GM12878 (cell line): ENCODE results near the gene TNRC6C. TPM values are rescaled to one million over a fixed set of nuclear protein-coding genes. Genes with fewer than 3 reads are reported as not detected.

Experiments
- BCL11A ChIP-seq: IDR thresholded peaks from 2 replicates; pipeline ENCODE4 v1.6.1; 2011; ENCODE audit warnings: low read depth, low read length
- BRCA1 ChIP-seq: IDR thresholded peaks from 2 replicates; pipeline ENCODE4 v1.6.1; 2011; ENCODE audit warnings: low read depth, low read length, improper control_type of control experiment
- DPF2 ChIP-seq: fragments of 450-650 bp; IDR thresholded peaks from 2 replicates; pipeline ENCODE4 v1.6.1; 2017; ENCODE audit warnings: mild to moderate bottlenecking
- E4F1 ChIP-seq: fragments of 450-650 bp; IDR thresholded peaks from 2 replicates; pipeline ENCODE4 v1.6.1; 2018; ENCODE audit warnings: borderline replicate concordance, mild to moderate bottlenecking; ENCODE audit not compliant: partially characterized antibody
- ELK1 ChIP-seq: IDR thresholded peaks from 2 replicates; pipeline ENCODE4 v1.6.1; 2012; ENCODE audit warnings: low read depth, low read length, improper control_type of control experiment
- ETV6 ChIP-seq, 2 experiments: fragments of 450-650 bp in 1 of 2; IDR thresholded peaks in 1 of 2; conservative IDR thresholded peaks in 1 of 2; 2 replicates each; pipeline ENCODE4 v1.6.1; 2014; ENCODE audit warnings: antibody characterized with exemption in 1 of 2, borderline replicate concordance in 1 of 2, low read depth in 1 of 2, mild to moderate bottlenecking in 1 of 2, moderate library complexity in 1 of 2
- FOS ChIP-seq: IDR thresholded peaks from 3 replicates; pipeline ENCODE4 v1.6.1; 2011; ENCODE audit warnings: borderline replicate concordance; ENCODE audit not compliant: insufficient read length; ENCODE audit errors: extremely low read depth
- IKZF2 ChIP-seq, 2 experiments: fragments of 450-650 bp; IDR thresholded peaks; 2 replicates each; pipeline ENCODE4 v1.6.1; 2017; ENCODE audit warnings: mild to moderate bottlenecking in 2 of 2, moderate library complexity in 2 of 2
- IRF4 ChIP-seq: IDR thresholded peaks from 2 replicates; pipeline ENCODE4 v1.6.1; 2011; ENCODE audit warnings: low read depth, low read length
- POLR2AphosphoS2 ChIP-seq: IDR thresholded peaks from 2 replicates; pipeline ENCODE4 v1.6.1; 2011; ENCODE audit warnings: low read depth, mild to moderate bottlenecking, low read length, improper control_type of control experiment, moderate library complexity
- SP1 ChIP-seq: IDR thresholded peaks from one replicate; pipeline ENCODE4 v1.6.1; 2011; ENCODE audit warnings: low read depth, low read length
- TBL1XR1 ChIP-seq: IDR thresholded peaks from 2 replicates; pipeline ENCODE4 v1.6.1; 2012; ENCODE audit warnings: low read depth, low read length, improper control_type of control experiment
- TCF12 ChIP-seq: IDR thresholded peaks from 2 replicates; pipeline ENCODE4 v1.6.1; 2011; ENCODE audit warnings: low read depth, mild to moderate bottlenecking, low read length
- TCF3 ChIP-seq: IDR thresholded peaks from 2 replicates; pipeline ENCODE4 v1.6.1; 2012; ENCODE audit warnings: low read depth, mild to moderate bottlenecking, low read length, borderline replicate concordance; ENCODE audit not compliant: insufficient read depth
- ZBTB40 ChIP-seq: fragments of 450-650 bp; IDR thresholded peaks from 2 replicates; pipeline ENCODE4 v1.6.1; 2016; ENCODE audit warnings: mild to moderate bottlenecking, moderate library complexity, borderline replicate concordance
- ZNF274 ChIP-seq: IDR thresholded peaks from one replicate; pipeline ENCODE4 v1.8.0; 2011; ENCODE audit not compliant: insufficient read length, insufficient read depth
- ZSCAN29 ChIP-seq: fragments of 450-650 bp; IDR thresholded peaks from 2 replicates; pipeline ENCODE4 v1.6.1; 2017; ENCODE audit warnings: mild to moderate bottlenecking, moderate library complexity
- polyA plus RNA-seq, 11 experiments: library from polyadenylated mRNA; depleted of rRNA in 4 of 11; unstranded in 6 of 11; stranded (reverse) in 5 of 11; fragments of >200 nt; fragmentation: Nextera tagmentation in 4 of 11; fragmentation: Illumina TruSeq in 1 of 11; extraction: Ambion mirVana in 4 of 11; extraction: Trizol in 1 of 11; gene quantifications; 1 replicate in 1 of 11; 2 replicates in 10 of 11; pipeline versions ENCODE4 v1.2.1 to v1.2.3, GENCODE V29; 2011 to 2016; ENCODE audit warnings: inconsistent platforms in 2 of 11, missing spikeins in 2 of 11, low read depth in 1 of 11
- total RNA-seq, 4 experiments: library from RNA; depleted of rRNA in 3 of 4; stranded (reverse); fragments of >200 nt in 3 of 4; fragmentation: Illumina TruSeq in 1 of 4; extraction: Trizol in 1 of 4; gene quantifications; 2 replicates each; pipeline versions ENCODE4 v1.2.1 to v1.2.3, GENCODE V29; 2013 to 2021
- TF ChIP-seq, protein P1 (sequence below): IDR thresholded peaks from 2 replicates; pipeline ENCODE4 v1.6.1; 2011; ENCODE audit warnings: low read depth, mild to moderate bottlenecking, low read length, moderate library complexity, borderline replicate concordance; ENCODE audit errors: extremely low read depth

TNRC6C gene
- total and polyA plus RNA-seq, 10 of the 15 experiments (the other 5 are each of a cell fraction or from before 2014, with no cell fraction given): 0.40 to 6.1 (median 0.96) TPM

- TF ChIP-seq E4F1 (no peak), ZSCAN29 (no peak), BCL11A (no peak), POLR2AphosphoS2 (no peak), DPF2 (0 out of 2 replicates have a peak, but pooled peaks have one; percentile 26), BRCA1 (no peak), ETV6 (conservative IDR thresholded peaks at IDR 0.05 in 1 of 2, IDR thresholded peaks at IDR 0.05 in 1 of 2; ENCODE audit: borderline replicate concordance in 1 of 2, low read depth in 1 of 2) (peak in 1 of 2 experiments; percentile 33; a peak in 1 of 4 replicates), TBL1XR1 (no peak), IKZF2 (IDR thresholded peaks at IDR 0.05) (peak; percentile 34 to 54; a peak in 3 of 4 replicates), TCF12 (no peak), IRF4 (no peak), TCF3 (0 out of 2 replicates have a peak, but pooled peaks have one; percentile 16), ELK1 (no peak), FOS (no peak), ZNF274 (no peak), ZBTB40 (no peak), SP1 (no peak)
- TF ChIP-seq, protein P1, sequence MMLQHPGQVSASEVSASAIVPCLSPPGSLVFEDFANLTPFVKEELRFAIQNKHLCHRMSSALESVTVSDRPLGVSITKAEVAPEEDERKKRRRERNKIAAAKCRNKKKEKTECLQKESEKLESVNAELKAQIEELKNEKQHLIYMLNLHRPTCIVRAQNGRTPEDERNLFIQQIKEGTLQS: no peak
These were observed 155.6 kb downstream of the TNRC6C start (continued) for GRCh38 chr17:78113804-78114785.
